IMR-90 (cell line): ENCODE data around the gene FAM168A. TPM values are rescaled to one million over a fixed set of nuclear protein-coding genes. Genes with fewer than 3 reads are reported as not detected.

Experiments
- ATAC-seq: fragments of 200-7000 bp; cut with Tn5 transposase; 2 replicates; pipeline ENCODE4 v1.9.1; 2020; ENCODE audit warnings: low read depth, mild to moderate bottlenecking, moderate library complexity
- BruUV-seq: library from RNA; stranded (reverse); fragments of 400-500 nt; replicated peaks from 2 replicates; lab custom pipeline; 2021; lab: Mats Ljungman, UMichigan
- CTCF ChIA-PET: fragments of 300-600 bp; formaldehyde crosslinking; extraction: SDS; loops from one replicate; lab custom pipeline; 2021; ENCODE audit warnings: antibody characterized with exemption; lab: Yijun Ruan, JAX
- POLR2A ChIA-PET: fragments of 300-600 bp; sonication (Branson Sonifier 250); formaldehyde crosslinking; loops from one replicate; lab custom pipeline; 2022; ENCODE audit warnings: antibody characterized with exemption; ENCODE audit not compliant: unreplicated experiment; lab: Charles Lee
- DNase-seq: peaks from one replicate; pipeline ENCODE4 v3.0.0; 2013
- H2AFZ ChIP-seq: replicated peaks from 2 replicates; pipeline ENCODE3; 2013; ENCODE audit warnings: low read length, mild to moderate bottlenecking; ENCODE audit not compliant: poor library complexity
- H2AK5ac ChIP-seq: 2 replicates; pipeline ENCODE4 v1.6.1; 2013; ENCODE audit warnings: low read depth, low read length, inconsistent platforms
- H2AK9ac ChIP-seq: replicated peaks from 2 replicates; pipeline ENCODE3; 2013; ENCODE audit warnings: mild to moderate bottlenecking, low read depth, low read length, moderate library complexity; ENCODE audit not compliant: poor library complexity
- H2BK120ac ChIP-seq: 2 replicates; pipeline ENCODE4 v1.6.1; 2013; ENCODE audit warnings: low read depth, low read length, inconsistent platforms
- H2BK15ac ChIP-seq: 3 replicates; pipeline ENCODE4 v1.6.1; 2013; ENCODE audit warnings: low read depth, low read length, inconsistent platforms
- H2BK20ac ChIP-seq: 2 replicates; pipeline ENCODE4 v1.6.1; 2013; ENCODE audit warnings: low read depth, mild to moderate bottlenecking, inconsistent platforms, low read length, moderate library complexity
- H2BK5ac ChIP-seq: 2 replicates; pipeline ENCODE4 v1.6.1; 2013; ENCODE audit warnings: mild to moderate bottlenecking, low read depth, low read length, inconsistent platforms; ENCODE audit not compliant: poor library complexity, severe bottlenecking
- H3K14ac ChIP-seq: replicated peaks from 2 replicates; pipeline ENCODE4 v1.6.1; 2013; ENCODE audit warnings: low read depth, low read length, inconsistent platforms
- H3K18ac ChIP-seq: 2 replicates; pipeline ENCODE4 v1.6.1; 2013; ENCODE audit warnings: low read depth, low read length, control low read depth
- H3K23ac ChIP-seq: 2 replicates; pipeline ENCODE4 v1.6.1; 2013; ENCODE audit warnings: low read depth, low read length, inconsistent platforms
- H3K27ac ChIP-seq: 2 replicates; pipeline ENCODE4 v1.5.1; 2013; ENCODE audit warnings: mild to moderate bottlenecking, control low read depth, low read length; ENCODE audit not compliant: insufficient read depth
- H3K27me3 ChIP-seq: 2 replicates; pipeline ENCODE4 v1.6.1; 2013; ENCODE audit warnings: low read length; ENCODE audit not compliant: control insufficient read depth, insufficient read depth
- H3K36me3 ChIP-seq: 2 replicates; pipeline ENCODE4 v1.6.1; 2013; ENCODE audit warnings: low read length, mixed read lengths; ENCODE audit not compliant: control insufficient read depth, insufficient read depth
- H3K4ac ChIP-seq: 2 replicates; pipeline ENCODE4 v1.6.1; 2013; ENCODE audit warnings: low read depth, low read length, inconsistent platforms
- H3K4me1 ChIP-seq: 2 replicates; pipeline ENCODE4 v1.6.1; 2013; ENCODE audit warnings: low read length, mixed read lengths; ENCODE audit not compliant: control insufficient read depth, insufficient read depth
- H3K4me2 ChIP-seq: 2 replicates; pipeline ENCODE4 v1.6.1; 2013; ENCODE audit warnings: low read depth, mild to moderate bottlenecking, control low read depth, low read length, moderate library complexity
- H3K4me3 ChIP-seq: 2 replicates; pipeline ENCODE4 v1.5.1; 2013; ENCODE audit warnings: low read depth, mild to moderate bottlenecking, control low read depth, low read length, moderate library complexity; ENCODE audit not compliant: insufficient read depth
- H3K56ac ChIP-seq: 2 replicates; pipeline ENCODE4 v1.6.1; 2013; ENCODE audit warnings: low read length, inconsistent platforms; ENCODE audit not compliant: insufficient read depth; ENCODE audit errors: extremely low read depth
- H3K79me1 ChIP-seq, 2 experiments: 2 replicates each; pipeline ENCODE4 v1.6.1; 2013; ENCODE audit warnings: low read length in 2 of 2, inconsistent platforms in 1 of 2, low read depth in 1 of 2
- H3K9ac ChIP-seq: 2 replicates; pipeline ENCODE4 v1.6.1; 2013; ENCODE audit warnings: low read depth, low read length, control low read depth
- H3K9me1 ChIP-seq: 2 replicates; pipeline ENCODE4 v1.6.1; 2013; ENCODE audit warnings: low read length, inconsistent platforms; ENCODE audit not compliant: insufficient read depth
- H3K9me3 ChIP-seq: 2 replicates; pipeline ENCODE4 v1.6.1; 2013; ENCODE audit warnings: low read length; ENCODE audit not compliant: control insufficient read depth, insufficient read depth
- H4K20me1 ChIP-seq: 2 replicates; pipeline ENCODE4 v1.6.1; 2013; ENCODE audit warnings: low read length, inconsistent platforms; ENCODE audit not compliant: insufficient read depth
- H4K5ac ChIP-seq: 2 replicates; pipeline ENCODE4 v1.6.1; 2013; ENCODE audit warnings: mild to moderate bottlenecking, low read depth, low read length, control low read depth
- H4K8ac ChIP-seq, 2 experiments: 2 replicates each; pipeline ENCODE4 v1.6.1; 2013; ENCODE audit warnings: low read depth in 2 of 2, low read length in 2 of 2, control low read depth in 1 of 2, inconsistent platforms in 1 of 2
- H4K91ac ChIP-seq: 2 replicates; pipeline ENCODE4 v1.6.1; 2013; ENCODE audit warnings: low read depth, low read length, inconsistent platforms; ENCODE audit not compliant: insufficient read depth
- BHLHE40 ChIP-seq: fragments of 150-350 bp; IDR thresholded peaks from 2 replicates; pipeline ENCODE4 v1.6.1; 2016; ENCODE audit warnings: mild to moderate bottlenecking, low read depth, low read length
- CHD1 ChIP-seq: IDR thresholded peaks from 2 replicates; pipeline ENCODE4 v1.6.1; 2012; ENCODE audit warnings: low read depth, low read length, improper control_type of control experiment
- FOS ChIP-seq: fragments of 150-350 bp; IDR thresholded peaks from 2 replicates; pipeline ENCODE4 v1.6.1; 2016; ENCODE audit warnings: low read depth, low read length
- MAFK ChIP-seq: IDR thresholded peaks from 2 replicates; pipeline ENCODE4 v1.6.1; 2012; ENCODE audit warnings: low read depth, low read length, improper control_type of control experiment
- MAZ ChIP-seq: IDR thresholded peaks from 2 replicates; pipeline ENCODE4 v1.6.1; 2012; ENCODE audit warnings: low read depth, mild to moderate bottlenecking, low read length, improper control_type of control experiment, moderate library complexity, borderline replicate concordance
- MXI1 ChIP-seq: IDR thresholded peaks from 2 replicates; pipeline ENCODE4 v1.6.1; 2012; ENCODE audit warnings: low read depth, mild to moderate bottlenecking, low read length, moderate library complexity, borderline replicate concordance
- NFE2L2 ChIP-seq: fragments of 150-350 bp; IDR thresholded peaks from 2 replicates; pipeline ENCODE4 v1.6.1; 2016; ENCODE audit warnings: low read depth, mild to moderate bottlenecking, low read length
- POLR2A ChIP-seq: IDR thresholded peaks from 2 replicates; pipeline ENCODE4 v1.6.1; 2012; ENCODE audit warnings: mild to moderate bottlenecking, low read depth, low read length
- RAD21 ChIP-seq: IDR thresholded peaks from 2 replicates; pipeline ENCODE4 v1.6.1; 2012; ENCODE audit warnings: low read length, improper control_type of control experiment
- RCOR1 ChIP-seq: IDR thresholded peaks from 2 replicates; pipeline ENCODE4 v1.6.1; 2012; ENCODE audit warnings: mild to moderate bottlenecking, low read length, improper control_type of control experiment; ENCODE audit not compliant: insufficient replicate concordance
- SMC3 ChIP-seq: fragments of 150-350 bp; IDR thresholded peaks from 2 replicates; pipeline ENCODE4 v1.6.1; 2016; ENCODE audit warnings: low read depth, mild to moderate bottlenecking, antibody characterized with exemption, low read length, moderate library complexity
- WGBS, 2 experiments: methylation state at CpG; one replicate each; pipeline versions ENCODE4 v1.1.5 to v1.1.7; 2013; ENCODE audit warnings: missing lambda C conversion rate in 2 of 2; ENCODE audit not compliant: insufficient read length in 1 of 2; ENCODE audit errors: extremely low coverage in 2 of 2; 5-methylcytosine and 5-hydroxymethylcytosine counted together
- dilution Hi-C: fragments of 300-500 bp; cut with HindIII; formaldehyde crosslinking; loops from one replicate; pipeline ENCODE4 v1.14.3; 2018; ENCODE audit warnings: low sequenced_read_pairs; ENCODE audit not compliant: unreplicated experiment
- in situ Hi-C: fragments of 300-500 bp; cut with MboI; formaldehyde crosslinking; loops from 3 replicates; pipeline ENCODE4 v1.14.3; 2019; ENCODE audit warnings: low sequenced_read_pairs, inconsistent platforms, mixed read lengths
- intact Hi-C: fragments of 100-400 bp; cut with micrococcal nuclease; formaldehyde crosslinking; loops from 2 replicates; pipeline ENCODE4 v1.10.0; 2022
- polyA plus RNA-seq, 3 experiments: library from polyadenylated mRNA; depleted of rRNA; stranded (reverse); fragments of >200 nt; gene quantifications; 2 replicates each; pipeline ENCODE4 v1.2.3, GENCODE V29; 2012; ENCODE audit warnings: low replicate concordance in 1 of 3
- total RNA-seq: library from RNA; depleted of rRNA; stranded (reverse); fragments of >200 nt; gene quantifications from 2 replicates; pipeline ENCODE4 v1.2.3, GENCODE V29; 2012
- TF ChIP-seq, protein P1 (sequence below): fragments of 150-350 bp; IDR thresholded peaks from 2 replicates; pipeline ENCODE4 v1.6.1; 2016; ENCODE audit warnings: low read depth, mild to moderate bottlenecking, low read length, moderate library complexity, borderline replicate concordance
- TF ChIP-seq, protein P2 (sequence below): fragments of 150-350 bp; IDR thresholded peaks from 2 replicates; pipeline ENCODE4 v1.6.1; 2017; ENCODE audit warnings: mild to moderate bottlenecking, antibody characterized with exemption, low read length, low read depth
- TF ChIP-seq, protein P3 (sequence below): conservative IDR thresholded peaks from 2 replicates; pipeline ENCODE4 v1.5.1; 2012; ENCODE audit warnings: mild to moderate bottlenecking, low read depth, low read length, improper control_type of control experiment

Gene FAM168A
- total and polyA plus RNA-seq, 2 of the 4 experiments (the other 2 are of a cell fraction) = 13.1 to 22.8 TPM

DNA sequence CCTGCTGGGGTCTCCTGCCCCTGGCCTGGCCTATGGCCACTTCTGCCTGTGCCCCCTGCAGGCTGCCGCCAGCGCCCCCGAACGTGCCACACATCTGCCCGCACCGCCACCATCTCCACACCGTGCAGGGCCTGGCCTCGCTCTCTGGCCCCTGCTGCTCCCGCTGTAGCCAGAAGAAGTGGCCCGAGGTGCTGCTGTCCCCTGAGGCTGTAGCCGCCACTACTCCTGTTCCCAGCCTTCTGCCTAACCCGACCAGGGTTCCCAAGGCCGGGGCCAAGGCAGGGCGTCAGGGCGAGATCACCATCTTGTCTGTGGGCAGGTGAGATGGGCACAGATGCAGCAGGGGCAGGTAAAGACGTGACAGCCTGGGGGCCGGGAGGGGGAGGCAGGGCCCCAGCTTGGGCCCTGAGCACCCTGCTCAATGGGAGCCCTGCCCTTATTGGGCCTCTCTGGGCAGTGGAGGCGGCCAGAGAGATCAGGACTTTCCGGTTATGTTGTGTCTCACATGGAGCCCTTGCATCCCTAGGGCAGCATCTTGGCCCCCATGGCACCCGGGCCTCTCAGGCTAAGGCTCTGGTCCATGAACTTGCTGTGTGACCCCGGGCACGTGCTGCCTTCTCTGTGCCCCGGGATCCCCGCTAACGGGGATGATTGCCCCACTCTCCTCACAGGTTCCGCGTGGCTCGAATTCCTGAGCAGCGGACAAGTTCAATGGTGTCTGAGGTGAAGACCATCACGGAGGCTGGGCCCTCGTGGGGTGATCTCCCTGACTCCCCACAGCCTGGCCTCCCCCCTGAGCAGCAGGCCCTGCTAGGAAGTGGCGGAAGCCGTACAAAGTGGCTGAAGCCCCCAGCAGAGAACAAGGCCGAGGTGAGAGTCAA is 203.3 kb downstream of the FAM168A start:
- no peak overlapping the region for H3K27ac ChIP-seq
- DNase-seq (no peak), ATAC-seq (no peak)
- peaks cover 8% of the 10 kb centered on the region for H4K20me1 ChIP-seq
- no peak overlapping the region for H4K8ac ChIP-seq
- H3K14ac ChIP-seq = no peak overlapping the region
- no peak overlapping the region for H3K9ac ChIP-seq
- no TSS peak for BruUV-seq
- no peak overlapping the region for H2BK20ac ChIP-seq
- no peaks in the 10 kb centered on the region for H3K27me3 ChIP-seq
- no peaks in the 10 kb centered on the region for H3K9me3 ChIP-seq
- no peaks in the 10 kb centered on the region; the same call in 1 of the 2 replicates for H3K9me1 ChIP-seq
- ChIA-PET CTCF (interaction anchor here (2.9 kb wide), 1 partner anchor 43 kb away, joined by 16 read pairs; no protein-coding TSS in a partner anchor), POLR2A (no interaction called here)
- WGBS, 2 experiments = 95% methylated on average over 18 of the region's 34 CpGs; no CpG with 5 or more reads in 1 of the 2 experiments
- H4K5ac ChIP-seq = no peak overlapping the region
- no peak overlapping the region for H3K4me3 ChIP-seq
- H4K91ac ChIP-seq = no peak overlapping the region
- H3K4me1 ChIP-seq = peaks cover 6% of the 10 kb centered on the region; the same call in 1 of the 2 replicates
- H2AFZ ChIP-seq = no peak overlapping the region
- no peak overlapping the region for H2BK5ac ChIP-seq
- peaks cover 4% of the 10 kb centered on the region; the same call in 1 of the 2 replicates for H3K36me3 ChIP-seq
- H2BK15ac ChIP-seq = no peak overlapping the region
- dilution Hi-C loops = no loop called here
- no peak overlapping the region for H3K23ac ChIP-seq
- no peak overlapping the region for H3K18ac ChIP-seq
- H2BK120ac ChIP-seq = no peak overlapping the region
- H2AK9ac ChIP-seq = no peak overlapping the region
- no peak overlapping the region for H3K4me2 ChIP-seq
- in situ Hi-C loops = no loop called here
- H3K56ac ChIP-seq = no peak overlapping the region
- H3K79me1 ChIP-seq = peaks cover 0 to 10% of the 10 kb centered on the region in 2 experiments; a peak in 1 of 4 replicates
- H3K4ac ChIP-seq = no peak overlapping the region
- H2AK5ac ChIP-seq = no peak overlapping the region
- intact Hi-C loops = no loop called here
- TF ChIP-seq MAZ = no peak
- no peak for TF ChIP-seq RAD21
- TF ChIP-seq, protein P1, sequence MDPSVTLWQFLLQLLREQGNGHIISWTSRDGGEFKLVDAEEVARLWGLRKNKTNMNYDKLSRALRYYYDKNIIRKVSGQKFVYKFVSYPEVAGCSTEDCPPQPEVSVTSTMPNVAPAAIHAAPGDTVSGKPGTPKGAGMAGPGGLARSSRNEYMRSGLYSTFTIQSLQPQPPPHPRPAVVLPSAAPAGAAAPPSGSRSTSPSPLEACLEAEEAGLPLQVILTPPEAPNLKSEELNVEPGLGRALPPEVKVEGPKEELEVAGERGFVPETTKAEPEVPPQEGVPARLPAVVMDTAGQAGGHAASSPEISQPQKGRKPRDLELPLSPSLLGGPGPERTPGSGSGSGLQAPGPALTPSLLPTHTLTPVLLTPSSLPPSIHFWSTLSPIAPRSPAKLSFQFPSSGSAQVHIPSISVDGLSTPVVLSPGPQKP = no peak
- TF ChIP-seq, protein P2, sequence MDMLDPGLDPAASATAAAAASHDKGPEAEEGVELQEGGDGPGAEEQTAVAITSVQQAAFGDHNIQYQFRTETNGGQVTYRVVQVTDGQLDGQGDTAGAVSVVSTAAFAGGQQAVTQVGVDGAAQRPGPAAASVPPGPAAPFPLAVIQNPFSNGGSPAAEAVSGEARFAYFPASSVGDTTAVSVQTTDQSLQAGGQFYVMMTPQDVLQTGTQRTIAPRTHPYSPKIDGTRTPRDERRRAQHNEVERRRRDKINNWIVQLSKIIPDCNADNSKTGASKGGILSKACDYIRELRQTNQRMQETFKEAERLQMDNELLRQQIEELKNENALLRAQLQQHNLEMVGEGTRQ = no peak
- no peak for TF ChIP-seq SMC3
- no peak for TF ChIP-seq BHLHE40
- TF ChIP-seq POLR2A = no peak
- TF ChIP-seq CHD1 = no peak
- TF ChIP-seq RCOR1 = no peak
- no peak for TF ChIP-seq MXI1
- TF ChIP-seq, protein P3, sequence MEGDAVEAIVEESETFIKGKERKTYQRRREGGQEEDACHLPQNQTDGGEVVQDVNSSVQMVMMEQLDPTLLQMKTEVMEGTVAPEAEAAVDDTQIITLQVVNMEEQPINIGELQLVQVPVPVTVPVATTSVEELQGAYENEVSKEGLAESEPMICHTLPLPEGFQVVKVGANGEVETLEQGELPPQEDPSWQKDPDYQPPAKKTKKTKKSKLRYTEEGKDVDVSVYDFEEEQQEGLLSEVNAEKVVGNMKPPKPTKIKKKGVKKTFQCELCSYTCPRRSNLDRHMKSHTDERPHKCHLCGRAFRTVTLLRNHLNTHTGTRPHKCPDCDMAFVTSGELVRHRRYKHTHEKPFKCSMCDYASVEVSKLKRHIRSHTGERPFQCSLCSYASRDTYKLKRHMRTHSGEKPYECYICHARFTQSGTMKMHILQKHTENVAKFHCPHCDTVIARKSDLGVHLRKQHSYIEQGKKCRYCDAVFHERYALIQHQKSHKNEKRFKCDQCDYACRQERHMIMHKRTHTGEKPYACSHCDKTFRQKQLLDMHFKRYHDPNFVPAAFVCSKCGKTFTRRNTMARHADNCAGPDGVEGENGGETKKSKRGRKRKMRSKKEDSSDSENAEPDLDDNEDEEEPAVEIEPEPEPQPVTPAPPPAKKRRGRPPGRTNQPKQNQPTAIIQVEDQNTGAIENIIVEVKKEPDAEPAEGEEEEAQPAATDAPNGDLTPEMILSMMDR = no peak
- TF ChIP-seq FOS = no peak
- no peak for TF ChIP-seq MAFK
- no peak for TF ChIP-seq NFE2L2
